ENCODE data around the gene ADORA1.

- TF ChIP-seq POLR2A (IDR thresholded peaks at IDR 0.05; ENCODE audit: low read depth, low read length) (no peak), POLR2AphosphoS5 (IDR thresholded peaks at IDR 0.05; ENCODE audit: low read depth, low read length) (no peak), TAF1 (IDR thresholded peaks at IDR 0.05; ENCODE audit: borderline replicate concordance, low read depth, low read length) (no peak)
Observed at GRCh38 chr1:203166192-203166940, 38.8 kb downstream of the ADORA1 start.
